AML-193 (cell line): Measurements from ENCODE around the gene PPP1R3C.

Source experiments
- DNase-seq, 2 experiments: peaks; one replicate each; lab custom pipeline; 2025; lab: John Stamatoyannopoulos, UW

Gene PPP1R3C

DNA sequence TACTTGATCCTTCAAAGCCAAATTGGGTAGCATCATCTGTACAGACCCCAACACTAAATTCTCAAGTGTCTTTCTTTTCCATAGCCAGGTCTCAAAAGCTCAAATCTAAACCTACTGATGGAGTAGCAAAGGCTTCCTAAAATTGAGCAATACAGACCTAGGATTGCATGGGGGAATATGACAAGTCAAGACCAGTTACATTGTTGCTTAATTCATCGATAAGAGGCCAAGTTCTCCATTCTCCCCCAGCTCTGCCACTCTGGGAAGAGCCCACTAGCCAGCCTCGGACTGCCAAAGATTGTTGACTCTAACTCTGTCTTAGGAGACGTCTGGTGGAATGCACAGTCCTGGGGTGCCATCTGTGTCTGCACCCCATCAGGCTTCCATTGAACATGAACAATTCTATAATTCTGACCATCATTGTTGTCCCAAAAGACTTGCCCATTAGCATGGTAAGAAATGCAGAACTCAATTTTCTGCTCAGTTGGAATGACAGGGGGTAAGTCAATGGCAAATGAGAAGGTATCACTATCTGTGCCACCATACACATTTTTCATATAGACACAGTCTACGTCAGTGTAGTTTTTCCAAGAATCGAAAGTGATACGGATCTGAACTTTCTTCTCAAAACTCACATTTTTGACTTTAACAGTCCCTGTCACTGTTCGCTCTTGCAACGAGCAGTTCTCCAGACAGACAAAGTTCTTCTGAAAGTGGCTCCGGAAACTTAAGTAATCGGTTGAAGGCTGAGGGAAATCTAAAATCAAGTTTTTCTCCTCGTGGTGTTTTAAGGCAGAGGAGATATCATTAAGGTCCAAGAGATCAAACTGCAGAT, 2.9 kb downstream of the PPP1R3C start:
- no peak for DNase-seq

DNA sequence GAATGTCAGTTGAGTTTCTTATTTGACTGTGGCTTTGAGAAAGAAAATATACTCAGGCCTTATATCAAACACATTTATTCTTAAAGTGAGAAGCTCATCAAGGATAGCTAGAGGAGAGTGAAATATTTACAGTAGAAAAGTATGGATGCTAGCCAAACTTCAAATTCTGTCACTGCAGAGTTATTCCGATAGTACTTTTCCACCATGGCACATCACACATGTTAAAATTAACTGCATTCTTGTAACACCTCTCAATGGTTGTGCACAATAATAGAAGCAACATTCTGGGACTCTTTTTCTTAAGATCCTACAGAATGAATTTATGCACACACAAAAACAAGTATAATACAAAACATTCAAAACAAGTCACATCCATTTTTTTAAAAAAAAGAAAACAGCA, 4.5 kb downstream of the PPP1R3C start:
- DNase-seq = no peak

DNA sequence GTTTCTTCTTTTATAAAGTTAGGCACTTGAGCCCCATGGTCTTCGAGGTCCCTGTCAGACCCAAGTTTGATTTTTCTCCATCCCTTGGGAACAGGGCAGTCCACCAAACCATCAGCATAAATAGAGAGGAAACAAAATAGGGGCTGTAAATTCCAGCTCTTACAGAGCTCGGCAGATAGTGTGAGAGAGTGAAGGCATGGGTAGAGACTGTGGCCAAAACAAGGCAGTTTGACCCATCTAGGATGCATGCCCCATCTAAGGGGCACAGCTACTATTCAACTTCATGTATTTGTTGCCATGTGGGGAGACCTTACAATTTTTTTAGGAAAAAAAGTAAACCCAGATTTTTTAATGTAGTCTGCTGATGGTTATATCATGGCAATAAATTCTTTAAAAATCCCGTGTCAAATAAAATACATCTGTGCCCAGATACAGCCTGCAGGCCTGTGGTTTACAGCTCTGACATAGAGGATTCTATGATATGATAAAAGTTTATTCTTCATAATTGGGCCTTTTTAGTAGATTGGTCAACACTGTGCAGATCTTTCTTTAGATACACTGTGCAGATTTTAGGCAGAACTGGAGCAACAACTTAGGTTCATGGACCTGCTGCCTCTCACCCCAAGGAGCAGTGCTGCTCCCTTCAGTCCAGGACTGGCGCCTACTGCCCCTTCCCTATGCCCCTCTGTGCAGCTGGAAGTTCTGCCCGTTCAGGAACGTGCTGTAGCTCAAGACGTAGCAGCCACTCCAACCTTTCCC, 5.3 kb downstream of the PPP1R3C start:
- DNase-seq = no peak

DNA sequence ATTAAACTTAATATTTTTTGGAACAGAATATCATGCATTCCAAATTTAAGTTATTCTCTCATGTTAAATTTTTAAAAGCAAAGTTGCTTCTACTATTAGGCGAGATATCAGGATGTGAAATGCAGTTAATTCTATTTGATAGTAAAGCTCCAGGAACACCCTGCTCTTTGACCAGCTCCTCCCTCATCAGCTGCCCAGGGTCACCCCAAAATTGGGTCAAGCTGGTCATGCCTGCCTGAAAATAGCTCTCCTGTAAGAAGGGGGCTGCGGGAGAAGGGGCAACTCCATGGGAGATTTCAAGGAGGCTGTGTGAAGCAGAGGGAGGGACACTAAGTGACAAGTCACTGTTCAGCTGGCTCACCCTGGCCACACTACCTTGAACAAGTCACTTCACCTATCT, 5.9 kb downstream of the PPP1R3C start:
- DNase-seq = no peak

DNA sequence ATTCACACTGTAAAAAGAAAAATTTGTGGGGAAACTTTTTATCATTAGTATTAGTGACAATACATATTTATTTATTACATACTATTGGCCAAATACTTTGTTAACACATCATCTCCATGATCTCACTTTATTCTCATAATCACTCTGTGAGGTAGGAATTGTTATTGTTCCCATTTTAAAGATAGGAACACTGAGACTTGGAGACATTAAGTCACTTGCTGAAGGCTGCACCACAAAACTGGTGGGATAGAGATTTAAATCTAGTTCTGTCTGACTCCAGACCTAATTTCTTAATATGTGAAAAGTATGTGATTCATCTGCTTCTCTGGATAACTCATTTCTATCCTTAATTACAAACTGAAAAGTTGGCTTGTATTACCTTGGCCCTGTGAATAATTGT, 8.2 kb downstream of the PPP1R3C start:
- DNase-seq = no peak

DNA sequence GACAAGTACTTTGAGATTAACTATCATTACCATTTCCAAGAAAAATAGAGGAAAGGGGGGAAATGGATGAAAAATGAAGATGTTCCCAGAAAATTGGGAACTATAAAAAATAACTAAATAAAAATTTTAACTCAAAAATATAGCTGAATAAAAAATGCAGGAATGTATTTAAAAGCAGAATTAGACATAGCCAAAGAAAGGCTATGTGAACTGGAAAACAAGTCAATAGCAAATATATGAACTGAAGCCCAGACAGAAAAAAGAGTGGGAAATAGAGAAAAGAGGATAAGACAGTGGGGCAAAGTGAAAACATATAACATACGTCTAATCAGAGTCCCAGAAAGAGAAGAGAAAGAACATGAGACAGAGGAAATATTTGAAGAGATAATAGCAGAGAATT, 10.3 kb downstream of the PPP1R3C start:
- no peak for DNase-seq

DNA sequence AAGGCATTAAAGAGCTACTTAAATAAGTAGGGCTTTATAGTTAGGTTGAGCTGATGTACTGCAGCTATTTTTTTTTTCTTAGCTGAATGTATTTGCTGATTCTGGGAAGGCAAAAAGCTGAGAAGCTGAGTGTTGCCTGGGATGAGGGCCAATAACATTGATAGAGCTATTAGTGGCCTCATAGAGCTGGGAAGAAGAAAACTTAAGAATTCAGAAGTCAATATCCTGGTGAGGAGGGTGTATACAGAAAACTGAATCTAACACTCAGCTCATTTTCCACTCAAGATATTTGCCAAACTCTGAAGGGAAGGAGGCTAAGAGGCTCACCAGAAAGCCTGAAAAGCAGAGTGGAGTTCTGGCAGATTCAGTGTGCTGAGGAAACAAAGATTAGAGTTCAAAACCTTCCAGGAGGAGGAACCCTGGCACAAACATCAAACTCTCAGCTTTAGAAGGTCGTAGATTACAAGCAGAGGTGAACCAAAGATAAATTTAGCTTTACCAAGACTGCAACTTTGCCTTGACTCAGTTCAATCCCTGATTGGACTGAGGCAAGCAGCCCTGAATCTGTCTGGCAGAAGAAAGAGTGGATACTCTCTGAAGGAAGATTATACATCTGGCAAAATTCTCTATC, 11.3 kb downstream of the PPP1R3C start:
- no peak for DNase-seq

DNA sequence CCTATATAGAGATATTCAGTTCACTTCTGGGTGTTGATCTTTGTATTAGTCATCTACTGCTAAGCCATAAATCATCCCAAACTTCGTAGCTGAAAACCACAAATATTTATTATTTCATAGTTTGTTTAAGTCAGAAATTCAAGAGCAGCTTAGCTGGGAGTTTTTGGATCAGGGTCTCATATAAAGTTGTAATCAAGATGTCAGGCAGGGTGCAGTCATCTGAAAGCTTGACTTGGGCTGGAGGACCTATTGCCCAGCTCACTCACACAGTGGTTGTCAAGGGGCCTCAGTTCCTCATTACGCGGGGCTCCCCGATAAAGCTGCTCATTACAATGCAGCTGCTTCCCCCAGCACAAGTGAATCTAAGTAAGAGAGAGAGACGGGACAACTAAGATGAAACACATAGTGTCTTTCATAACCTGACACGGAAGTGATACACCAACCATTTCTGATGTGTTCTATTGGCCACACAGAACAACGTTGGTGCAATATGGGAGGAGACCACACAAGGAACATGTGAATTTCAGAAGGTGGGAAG, 15.7 kb downstream of the PPP1R3C start:
- DNase-seq = no peak

DNA sequence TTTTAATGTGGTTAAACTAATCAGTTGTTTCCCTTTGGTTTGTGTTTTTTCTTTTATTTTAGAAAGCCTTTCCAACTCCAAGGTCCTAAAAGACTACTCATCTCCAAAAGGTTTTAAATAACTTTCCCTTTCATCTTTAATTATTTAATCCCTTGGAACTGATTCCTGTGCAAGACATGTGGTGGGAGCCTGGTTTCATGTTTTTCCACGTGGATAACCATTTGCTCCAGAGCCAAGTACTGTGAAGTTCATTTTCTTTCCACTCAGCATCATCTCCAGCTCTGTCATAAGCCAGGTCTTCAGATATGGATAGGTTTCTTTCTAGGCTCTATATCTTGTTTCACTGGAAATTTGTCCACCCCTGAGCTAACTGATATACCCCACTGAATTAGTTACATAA, 16.7 kb downstream of the PPP1R3C start:
- no peak for DNase-seq

DNA sequence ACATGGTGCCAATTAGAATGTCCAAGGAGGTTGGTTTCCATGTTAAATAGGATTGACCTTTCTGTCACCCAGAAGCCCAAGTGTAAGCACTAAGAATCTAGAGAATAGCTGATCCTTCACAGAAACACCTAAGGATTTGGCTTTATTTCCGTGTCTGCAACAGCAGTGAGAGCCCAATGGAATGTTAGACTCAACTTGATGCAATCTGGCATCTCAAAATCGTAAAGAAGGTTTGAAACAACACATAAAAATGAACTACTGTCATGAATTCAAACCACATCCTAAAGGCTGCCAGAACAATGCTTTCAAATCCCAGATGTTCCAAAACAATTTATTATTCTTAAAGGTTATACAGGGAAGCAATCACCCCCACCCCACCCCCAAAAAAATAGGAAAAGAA, 18.6 kb downstream of the PPP1R3C start:
- DNase-seq = no peak

DNA sequence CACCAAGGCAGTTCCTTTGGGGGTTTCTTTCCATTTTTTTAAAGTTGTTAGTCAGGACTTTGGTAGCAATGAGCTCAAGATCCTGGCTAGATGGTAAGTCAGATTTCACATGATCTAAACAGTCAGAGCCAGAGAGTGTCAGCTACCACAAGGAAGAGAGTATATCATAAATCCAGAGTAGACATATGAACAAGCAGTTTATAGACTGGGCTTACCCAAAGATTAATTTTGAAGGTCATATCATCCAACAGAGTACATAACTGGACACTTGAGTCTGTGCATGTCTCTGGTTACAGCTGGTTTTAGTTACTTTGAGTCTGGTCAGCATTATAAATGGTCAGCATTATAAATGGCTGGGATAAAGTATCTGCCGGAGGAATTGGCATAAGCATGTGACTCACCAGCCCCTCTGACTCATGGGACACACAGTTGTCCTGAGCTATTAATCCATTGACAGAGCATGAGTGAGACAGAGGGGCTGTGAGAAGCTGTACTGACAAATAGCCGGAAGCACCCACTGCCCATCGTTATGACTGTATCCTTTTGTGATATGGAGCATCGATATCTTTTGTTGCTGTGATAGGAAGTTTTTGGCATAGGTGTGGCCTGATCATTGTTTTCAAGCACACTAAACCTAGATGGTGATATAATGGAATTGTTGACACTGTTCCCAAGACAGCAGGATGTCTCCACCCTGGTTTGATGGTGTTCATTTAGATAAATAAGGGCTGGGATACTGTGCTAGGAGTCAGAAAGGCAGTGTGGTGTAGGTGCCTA, 19.3 kb downstream of the PPP1R3C start:
- DNase-seq = no peak

DNA sequence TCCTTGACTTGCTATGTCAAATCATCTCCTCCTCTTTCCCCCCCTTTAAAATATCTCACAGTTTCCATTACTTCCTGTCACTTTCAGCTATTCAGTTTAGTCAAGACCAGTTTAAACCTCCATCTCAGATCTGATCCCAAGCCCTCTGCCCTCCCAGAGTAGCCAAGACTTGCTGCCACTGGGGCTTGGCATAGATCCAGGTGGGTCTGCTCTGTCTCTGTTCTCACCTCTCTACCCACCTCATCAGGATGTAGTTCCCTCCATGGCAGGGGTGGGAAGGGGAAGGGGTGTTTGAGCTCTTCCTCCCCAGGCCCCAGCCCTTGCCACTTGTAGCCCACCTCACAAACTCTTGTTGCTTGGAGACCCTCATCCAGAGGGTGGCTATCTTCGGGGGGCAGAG, 22.0 kb downstream of the PPP1R3C start:
- no peak for DNase-seq

DNA sequence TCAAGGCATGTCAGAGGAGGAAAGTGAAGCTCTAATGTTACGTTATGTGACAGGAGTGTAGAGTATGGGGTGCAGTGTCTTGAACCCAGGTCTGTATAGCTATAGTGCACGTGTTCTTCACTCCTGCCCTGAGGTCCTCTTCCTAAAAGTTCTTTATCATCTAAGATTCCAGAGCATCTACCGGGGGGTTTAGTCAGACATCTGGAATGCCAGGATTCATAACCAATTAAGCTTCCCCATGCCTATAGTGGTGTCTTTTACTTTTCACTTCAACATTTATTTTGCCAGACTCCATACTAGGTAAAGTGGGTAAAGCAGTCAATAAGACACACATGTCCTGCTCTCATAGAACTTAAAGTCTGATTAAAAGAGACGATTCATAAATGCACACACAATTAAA, 22.4 kb downstream of the PPP1R3C start:
- no peak for DNase-seq

DNA sequence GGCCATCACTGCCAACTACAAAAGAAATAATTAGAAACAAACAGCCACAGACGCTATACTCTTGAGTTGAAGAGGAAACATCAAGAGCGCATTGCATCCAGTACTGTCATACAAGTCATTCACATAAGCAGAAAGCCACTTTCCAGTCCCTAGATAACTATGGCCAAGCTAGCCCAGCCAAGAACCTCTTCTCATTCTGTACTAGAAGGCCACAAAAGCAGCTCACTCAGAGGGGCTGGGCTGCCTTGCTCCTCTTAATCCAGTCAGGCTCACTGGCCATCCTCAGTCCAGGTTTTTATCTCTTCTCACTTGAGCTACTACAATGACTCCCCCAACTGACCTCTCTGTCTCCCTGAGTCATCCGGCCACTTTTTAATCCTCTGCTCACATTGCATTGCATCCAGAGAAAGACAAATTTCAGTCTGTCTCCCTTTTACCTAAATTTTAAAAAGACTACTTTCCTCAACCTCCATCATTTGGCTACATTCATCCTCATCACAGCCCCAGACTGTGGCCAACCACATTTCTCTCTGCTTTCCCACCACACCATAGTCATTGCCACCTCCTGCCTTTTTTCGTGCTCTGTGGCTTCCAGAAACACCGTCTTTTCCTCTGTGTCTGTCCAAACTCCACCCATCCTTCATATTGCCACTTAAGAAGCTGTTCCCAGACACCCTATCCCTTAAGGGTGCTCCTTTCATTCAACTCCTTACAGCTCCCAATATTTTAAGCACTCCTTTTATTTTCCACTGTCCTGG, 25.0 kb downstream of the PPP1R3C start:
- no peak for DNase-seq

DNA sequence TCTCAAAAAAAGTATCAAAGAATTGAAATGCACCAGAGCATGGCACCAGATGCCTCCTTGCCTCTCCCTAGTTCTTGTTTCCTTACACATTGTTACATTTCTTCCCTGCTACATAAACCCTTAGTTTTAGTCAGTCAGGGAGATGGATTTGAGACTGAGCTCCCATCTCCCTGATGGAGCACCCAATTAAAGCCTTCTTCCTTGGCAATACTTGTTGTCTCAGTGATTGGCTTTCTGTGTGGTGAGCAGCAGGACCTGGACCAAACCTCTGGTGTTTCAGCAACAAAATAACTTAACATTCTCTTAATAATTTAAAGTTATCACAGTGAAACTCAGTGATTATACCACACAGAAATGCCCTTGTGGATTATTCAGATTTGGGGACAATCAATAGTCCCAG, 26.9 kb downstream of the PPP1R3C start:
- DNase-seq = no peak

DNA sequence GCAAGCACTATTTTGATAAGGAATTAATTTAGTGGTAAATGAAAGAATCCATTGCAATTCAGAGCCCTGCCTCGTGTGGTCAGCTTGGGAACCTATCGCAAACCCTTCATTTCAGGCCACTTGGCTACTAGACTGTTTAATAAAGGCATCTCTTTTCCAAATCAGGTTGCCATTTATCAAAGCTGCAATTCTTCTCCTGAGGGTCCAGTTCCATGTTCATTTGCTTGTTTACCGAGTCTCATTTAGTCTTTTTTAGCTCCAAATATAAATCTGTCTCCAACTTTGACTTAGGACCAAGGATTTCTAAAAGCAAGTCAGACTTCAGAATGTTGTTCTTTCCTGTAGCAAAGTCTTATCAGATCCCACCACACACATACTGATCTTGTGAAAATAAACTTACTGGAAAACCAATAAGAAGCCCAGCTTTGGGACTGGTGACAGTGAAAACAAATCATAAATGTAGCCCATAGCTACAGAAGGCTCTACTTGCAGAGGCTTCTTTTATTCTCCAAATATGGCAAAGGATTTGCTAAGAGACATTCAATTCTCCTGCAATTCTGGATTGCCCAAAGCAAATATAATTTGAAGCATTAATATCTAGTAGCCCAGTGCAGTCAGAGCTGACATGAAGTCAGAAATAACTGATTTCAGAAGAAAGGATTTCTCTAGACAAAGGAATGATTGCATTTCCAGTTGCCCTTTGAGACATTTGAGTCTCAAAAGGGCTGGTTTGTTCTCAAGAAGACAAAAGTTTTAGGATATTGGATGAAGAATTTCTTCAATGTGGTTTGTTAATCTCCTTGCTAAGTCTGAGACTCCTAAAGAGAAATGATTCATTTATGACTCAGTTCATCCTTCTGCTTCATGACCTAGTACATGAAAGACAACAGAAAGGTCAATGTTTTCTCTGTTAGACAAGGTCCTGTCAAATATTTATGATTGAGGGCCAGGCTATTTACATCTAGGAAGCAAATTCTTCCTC, 28.0 kb downstream of the PPP1R3C start:
- no peak for DNase-seq

DNA sequence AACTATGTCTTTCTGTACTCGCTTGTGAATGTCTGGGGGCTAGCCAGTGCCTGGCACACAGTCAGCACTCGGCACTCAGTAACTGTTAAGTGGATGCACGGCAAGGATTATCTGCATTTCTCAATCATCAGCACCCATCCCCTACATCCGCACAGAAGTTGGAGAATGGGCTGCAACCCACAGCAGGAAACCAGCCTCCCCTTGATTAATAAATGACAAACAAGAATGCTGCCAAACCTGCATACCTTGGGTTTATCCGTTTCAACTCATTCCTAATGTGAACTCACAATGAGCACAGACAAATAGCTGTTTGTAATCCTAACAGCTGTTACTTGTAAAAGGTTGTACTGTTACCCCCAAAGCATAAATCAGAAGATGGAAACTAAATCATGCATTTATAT, 28.9 kb downstream of the PPP1R3C start:
- no peak for DNase-seq

DNA sequence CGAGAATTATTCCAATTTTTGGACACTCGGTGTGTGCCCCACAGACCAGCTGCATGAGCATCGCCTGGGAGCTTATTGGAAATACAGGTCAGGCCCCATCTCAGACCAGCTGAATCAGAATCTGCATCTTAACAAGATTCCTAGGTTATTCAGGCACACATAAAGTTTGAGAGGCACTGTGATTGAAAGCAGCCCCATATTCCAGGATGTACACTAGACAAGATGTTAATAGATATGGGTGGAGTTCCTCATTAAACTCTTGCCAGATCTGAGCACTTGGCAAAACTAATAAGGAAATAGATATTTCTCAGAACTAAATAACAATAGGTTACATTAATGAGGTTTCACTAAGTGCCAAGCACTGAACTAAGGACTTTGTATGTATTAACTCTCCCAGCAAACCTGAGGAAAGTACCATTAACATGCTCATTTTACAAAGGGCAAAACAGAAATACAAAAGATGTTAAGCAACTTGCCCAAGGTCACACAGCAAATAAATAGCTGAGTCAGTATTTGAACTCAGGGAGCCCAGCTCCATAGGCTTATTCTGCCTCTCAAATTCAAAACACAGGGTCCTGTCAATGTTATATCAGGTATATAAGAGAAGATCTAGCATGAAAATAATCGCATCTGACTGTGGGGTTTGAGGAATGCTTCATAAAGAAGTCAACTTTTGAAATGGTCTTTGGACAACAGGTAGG, 29.9 kb downstream of the PPP1R3C start:
- no peak for DNase-seq

DNA sequence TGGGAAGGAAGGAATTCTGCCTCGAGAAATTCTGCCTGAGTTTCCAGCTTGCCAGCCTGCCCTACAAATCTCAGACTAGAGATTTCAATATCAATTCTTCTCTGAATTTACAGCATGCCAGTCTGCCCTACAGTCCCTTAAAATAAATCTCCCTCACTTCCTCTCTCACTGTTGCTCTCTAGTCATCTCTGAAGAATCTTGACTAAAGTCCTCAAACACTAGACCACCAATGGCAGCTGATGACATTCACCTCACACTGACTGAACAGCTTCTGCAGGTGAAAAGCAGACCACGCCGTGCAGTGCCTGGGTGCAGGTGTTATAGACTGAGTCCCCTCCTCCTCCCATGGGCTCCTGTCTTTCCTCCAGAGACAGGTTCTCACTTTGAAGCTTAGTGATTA, 30.4 kb downstream of the PPP1R3C start:
- no peak for DNase-seq
